ENCODE data around the gene MAP2K5.

- TF ChIP-seq POLR2A (IDR thresholded peaks at IDR 0.05; ENCODE audit: low read length) (no peak), GATA1 (IDR thresholded peaks at IDR 0.05; ENCODE audit: low read depth, low read length) (no peak)
Measured at GRCh38 chr15:67585681-67586080, 43.2 kb downstream of the MAP2K5 start.
